Measurements from ENCODE around the gene NOG.

NOG gene

GRCh38 chr17:56593646-56594319, at the start of gene NOG:
Gene NOG (plus strand): TSS chr17:56593699. CDS start chr17:56594224, 525 bp downstream.
- in situ Hi-C loops (cut with MboI; ENCODE audit: low sequenced_read_pairs) = no loop called here

DNA sequence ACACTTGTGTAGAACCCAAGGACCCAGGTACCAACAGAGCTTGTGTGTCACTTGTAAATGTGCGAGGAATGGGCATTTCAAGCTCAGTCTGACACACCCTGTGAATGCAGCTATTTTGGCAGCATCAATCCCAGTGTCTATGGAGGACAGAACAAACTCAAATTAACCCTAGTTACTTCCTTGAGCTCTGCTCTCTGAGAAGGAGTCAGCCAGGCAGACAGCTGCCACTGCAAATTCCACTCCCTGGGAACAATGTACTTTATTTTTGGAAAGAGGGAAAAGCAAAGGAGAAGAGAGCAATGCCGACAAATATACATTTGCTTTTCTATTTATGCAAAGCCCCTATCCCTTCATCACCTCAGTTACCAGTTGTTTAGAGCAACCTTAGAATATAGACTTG, 48.4 kb upstream of the NOG start:
- in situ Hi-C loops (cut with MboI; ENCODE audit: low sequenced_read_pairs) = no loop called here

DNA sequence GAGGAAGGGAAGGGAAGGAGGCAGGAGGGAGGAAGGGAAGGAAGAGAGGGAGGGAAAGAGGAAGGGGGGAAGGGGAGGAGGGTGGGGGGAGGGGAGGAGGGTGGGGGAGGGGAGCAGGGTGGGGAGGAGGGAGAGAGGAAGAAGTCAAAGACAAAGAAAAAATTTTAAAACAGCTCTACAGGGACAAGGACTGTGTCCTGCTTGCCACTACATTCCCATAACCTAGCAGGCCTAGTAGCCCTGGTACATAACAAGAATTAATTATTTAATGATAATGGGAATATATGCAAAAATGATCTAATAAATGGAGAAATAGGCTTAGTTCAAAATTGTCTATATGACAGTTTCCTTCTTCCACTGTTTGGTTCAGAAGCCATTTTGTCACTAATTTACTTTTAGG, 47.6 kb upstream of the NOG start:
- in situ Hi-C loops (cut with MboI; ENCODE audit: low sequenced_read_pairs) = no loop called here

GRCh38 chr17:56548661-56549060, 44.8 kb upstream of the NOG start:
- in situ Hi-C loops (cut with MboI; ENCODE audit: low sequenced_read_pairs) = no loop called here

DNA sequence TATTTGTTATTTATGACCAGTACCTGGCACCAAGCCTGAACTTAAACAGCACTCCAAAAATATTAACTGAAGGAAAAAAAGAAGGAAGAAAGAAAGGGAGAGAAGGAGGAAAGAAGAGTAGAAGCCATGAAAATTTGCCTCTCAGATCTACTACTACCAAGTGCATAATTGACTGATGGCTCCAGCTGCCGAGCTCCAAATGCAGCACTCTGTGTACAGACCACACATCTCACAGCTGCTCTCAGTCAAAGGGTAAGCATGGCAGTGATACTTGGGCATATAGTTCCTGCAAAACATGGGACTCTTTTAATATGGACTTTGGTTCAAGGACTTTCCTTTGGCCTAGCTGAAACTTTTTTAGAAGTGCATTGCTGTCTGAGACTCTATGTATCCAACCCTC, 44.0 kb upstream of the NOG start:
- in situ Hi-C loops (cut with MboI; ENCODE audit: low sequenced_read_pairs) = no loop called here

- in situ Hi-C loops (cut with MboI; ENCODE audit: low sequenced_read_pairs) = no loop called here
Observed at GRCh38 chr17:56557682-56558081, 35.8 kb upstream of the NOG start.

DNA sequence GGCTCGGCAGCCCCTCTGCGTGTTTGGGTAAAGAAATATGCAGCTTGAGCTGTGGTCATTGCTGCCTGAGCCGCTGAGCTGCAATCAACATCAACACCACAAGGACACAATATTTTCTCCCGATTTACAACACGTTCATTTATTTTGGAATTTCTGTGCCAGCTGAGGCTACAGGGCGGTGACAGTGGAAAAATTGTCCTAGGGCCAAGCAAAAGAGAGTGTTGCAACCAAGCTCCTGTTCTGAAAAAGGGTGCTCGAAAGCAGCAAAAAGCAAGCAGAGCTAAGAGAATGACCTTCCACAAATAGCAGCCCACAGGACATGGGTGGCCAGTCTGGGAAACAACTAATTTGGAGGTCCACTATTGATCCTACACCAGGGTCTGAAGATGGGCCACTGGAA, 35.4 kb upstream of the NOG start:
- in situ Hi-C loops (cut with MboI; ENCODE audit: low sequenced_read_pairs) = no loop called here

DNA sequence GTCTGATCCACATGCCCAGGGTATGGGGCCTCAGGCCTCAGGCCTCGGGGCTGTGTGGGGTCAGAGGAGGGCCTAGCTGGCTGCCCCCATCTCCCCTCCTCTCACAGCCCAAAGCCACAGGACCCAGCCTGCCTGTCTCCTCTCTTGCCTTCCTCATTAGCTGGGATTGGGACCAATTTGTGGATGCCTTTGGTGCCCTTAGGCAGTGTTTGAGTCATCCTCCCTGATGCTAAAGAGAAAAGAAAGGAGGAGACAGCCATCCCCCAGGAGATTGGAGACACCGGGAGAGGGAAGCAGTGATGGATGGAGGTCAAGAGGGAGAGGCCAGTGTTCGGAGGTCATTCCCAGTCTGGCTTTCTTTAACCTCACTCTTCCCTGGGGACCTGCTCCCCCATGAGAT, 23.3 kb upstream of the NOG start:
- in situ Hi-C loops (cut with MboI; ENCODE audit: low sequenced_read_pairs) = no loop called here

- in situ Hi-C loops (cut with MboI; ENCODE audit: low sequenced_read_pairs) = no loop called here
Observed at GRCh38 chr17:56571456-56571855, 22.0 kb upstream of the NOG start.

DNA sequence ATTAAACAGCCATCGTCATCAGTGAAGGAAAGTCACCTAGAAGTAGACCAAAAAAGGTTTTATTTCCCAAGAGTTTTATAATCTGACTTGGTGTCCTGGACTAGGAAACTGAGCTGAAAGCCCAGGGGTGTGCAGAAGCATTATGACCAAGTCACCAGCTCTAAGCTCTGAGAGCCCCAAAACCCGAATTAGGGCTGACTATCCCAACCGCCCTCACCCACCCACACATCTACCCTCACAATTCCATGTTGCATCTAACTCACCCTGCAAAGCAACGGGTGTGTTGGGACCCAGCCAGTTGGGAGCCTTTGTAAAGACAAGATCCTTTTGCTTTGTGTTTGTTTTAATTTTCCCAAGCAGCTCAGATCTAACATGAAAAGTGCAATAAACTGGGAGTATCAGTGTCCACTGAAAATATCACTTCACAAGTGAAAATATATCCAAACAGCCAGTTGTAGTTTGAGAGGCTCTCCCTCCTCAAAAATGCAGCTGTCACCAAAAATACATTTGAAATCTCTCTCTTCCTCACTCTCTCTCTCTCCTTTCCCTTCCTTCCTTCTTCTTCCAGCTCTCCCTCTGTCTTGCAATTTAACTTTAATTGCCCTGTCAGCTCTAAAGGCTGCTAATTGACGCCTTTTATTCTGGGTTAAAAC, 16.2 kb upstream of the NOG start:
- in situ Hi-C loops (cut with MboI; ENCODE audit: low sequenced_read_pairs) = no loop called here

DNA sequence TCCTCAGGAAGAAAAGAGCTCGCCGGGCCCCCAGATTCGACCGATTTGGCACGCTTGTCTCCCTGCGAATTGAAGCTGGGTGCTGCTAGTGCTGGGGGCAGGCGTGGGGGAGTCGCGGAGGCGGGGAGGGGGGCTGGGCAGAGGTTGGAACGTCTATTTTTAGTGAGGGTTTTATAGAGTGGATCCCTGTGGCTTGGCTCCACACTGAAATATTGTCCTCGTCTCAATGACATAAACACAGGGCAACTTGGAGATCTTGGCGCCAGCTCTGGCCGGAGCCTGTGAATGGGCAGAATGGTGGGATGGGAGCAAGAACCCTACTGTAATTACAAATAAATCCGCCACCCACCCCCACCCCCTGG, 15.7 kb upstream of the NOG start:
- in situ Hi-C loops (cut with MboI; ENCODE audit: low sequenced_read_pairs) = no loop called here

GRCh38 chr17:56581635-56582627, 11.6 kb upstream of the NOG start:
- in situ Hi-C loops (cut with MboI; ENCODE audit: low sequenced_read_pairs) = no loop called here

DNA sequence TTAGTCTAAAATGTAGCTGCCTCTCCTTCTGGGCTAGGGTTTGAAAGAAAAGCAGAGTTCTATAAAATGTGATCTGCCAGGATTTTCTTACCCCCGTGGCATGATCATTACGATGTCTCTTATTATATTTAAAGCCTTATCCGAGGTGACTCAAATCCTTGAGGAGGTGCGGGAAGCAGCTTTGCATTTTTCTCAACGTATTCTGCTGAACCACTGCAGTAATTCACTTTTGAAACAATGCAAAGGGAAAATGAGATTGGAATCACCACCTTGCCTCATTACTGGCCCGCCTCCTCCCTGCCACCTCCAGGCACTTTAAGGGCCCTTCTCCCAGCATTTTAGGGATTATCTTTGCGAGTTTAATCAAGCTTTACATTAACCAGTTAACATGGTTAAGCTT, 9.7 kb upstream of the NOG start:
- in situ Hi-C loops (cut with MboI; ENCODE audit: low sequenced_read_pairs) = no loop called here

- in situ Hi-C loops (cut with MboI; ENCODE audit: low sequenced_read_pairs) = no loop called here
Observed at GRCh38 chr17:56587298-56587697, 6.2 kb upstream of the NOG start.

DNA sequence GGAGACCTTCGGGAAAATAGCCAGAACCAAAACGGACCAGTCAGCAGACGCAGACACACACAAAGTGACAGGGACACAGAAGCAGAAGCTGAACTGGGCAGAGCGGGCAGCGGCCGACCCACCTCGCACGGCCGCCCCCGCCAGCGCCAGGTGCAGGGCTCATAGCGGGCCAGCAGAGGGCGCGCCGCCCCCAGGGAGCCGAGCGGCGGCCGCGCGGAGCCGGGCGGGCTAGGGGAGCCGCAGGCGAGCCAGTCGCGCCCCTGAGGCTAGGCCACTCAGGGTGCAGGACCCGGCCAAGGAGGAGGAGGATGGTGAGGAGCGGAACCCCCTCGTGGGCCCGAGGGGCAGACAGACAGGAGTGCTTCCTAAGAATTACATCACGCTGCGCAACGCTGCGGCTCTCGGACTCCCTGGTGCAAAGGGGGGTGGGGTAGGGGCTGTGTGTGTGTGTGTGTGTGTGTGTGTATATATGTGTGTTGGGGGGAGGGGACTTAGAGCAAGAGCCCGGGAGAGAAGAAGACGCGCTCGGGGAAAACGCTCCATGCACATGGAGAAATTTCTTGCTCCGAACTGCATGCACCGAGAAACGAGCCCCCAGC, 913 bp upstream of the NOG start:
- in situ Hi-C loops (cut with MboI; ENCODE audit: low sequenced_read_pairs) = no loop called here

- in situ Hi-C loops (cut with MboI; ENCODE audit: low sequenced_read_pairs) = no loop called here
Observed at GRCh38 chr17:56593086-56593645, 333 bp upstream of the NOG start.

- in situ Hi-C loops (cut with MboI; ENCODE audit: low sequenced_read_pairs) = no loop called here
Observed at GRCh38 chr17:56594320-56595107, 1.0 kb downstream of the NOG start.

DNA sequence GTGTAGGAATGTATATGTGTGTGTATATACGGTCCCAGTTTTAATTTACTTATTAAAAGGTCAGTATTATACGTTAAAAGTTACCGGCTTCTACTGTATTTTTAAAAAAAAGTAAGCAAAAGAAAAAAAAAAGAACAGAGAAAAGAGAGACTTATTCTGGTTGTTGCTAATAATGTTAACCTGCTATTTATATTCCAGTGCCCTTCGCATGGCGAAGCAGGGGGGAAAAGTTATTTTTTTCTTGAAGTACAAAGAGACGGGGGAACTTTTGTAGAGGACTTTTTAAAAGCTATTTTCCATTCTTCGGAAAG, 1.6 kb downstream of the NOG start:
- in situ Hi-C loops (cut with MboI; ENCODE audit: low sequenced_read_pairs) = no loop called here

DNA sequence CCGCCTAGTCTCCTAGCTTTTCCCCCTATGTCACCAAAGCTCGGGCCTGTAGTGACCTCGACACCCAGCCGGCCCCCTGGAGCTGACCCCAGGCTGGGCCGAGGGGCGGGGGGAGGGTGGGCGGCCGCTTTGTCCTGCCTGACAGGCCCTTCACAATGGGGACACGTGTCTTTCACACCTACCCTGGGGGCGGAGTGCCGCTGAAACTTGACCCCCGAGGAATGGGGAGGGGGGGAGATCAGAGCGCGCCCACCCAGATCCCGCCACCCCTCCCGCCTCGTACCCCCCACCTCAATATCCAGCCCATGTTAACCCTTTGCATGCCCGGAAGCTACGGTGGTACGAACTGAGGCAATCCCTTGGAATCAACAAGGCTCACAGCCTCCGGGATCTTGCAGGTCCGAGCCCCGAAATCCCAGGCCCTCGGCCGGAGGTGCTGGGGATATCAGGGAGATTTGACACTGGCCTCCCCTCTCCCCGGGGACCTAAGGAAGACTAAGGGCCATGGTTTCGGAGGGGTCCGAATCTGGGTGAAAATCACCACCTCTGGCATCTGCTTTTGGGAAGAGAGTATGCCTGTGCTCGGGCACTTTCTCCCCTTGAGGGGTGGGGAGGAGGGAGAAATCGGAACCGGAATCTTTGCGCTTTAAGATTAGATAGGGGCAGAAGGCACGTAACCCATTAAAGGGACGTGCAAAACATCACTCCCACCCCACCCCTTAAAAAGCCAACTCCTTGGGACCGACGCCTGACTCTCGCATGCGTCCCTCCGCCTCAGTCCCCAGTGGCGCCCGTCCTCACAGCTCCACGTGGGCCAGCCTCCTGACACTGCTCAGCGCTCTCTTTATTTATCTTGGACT, 2.6 kb downstream of the NOG start:
- in situ Hi-C loops (cut with MboI; ENCODE audit: low sequenced_read_pairs) = no loop called here
